ENCODE measurements around the gene RBM18. TPM values are rescaled to one million over a fixed set of nuclear protein-coding genes. Genes with fewer than 3 reads are reported as not detected.

The RBM18 gene
- total and polyA plus RNA-seq, 2 donors (not counting 1 experiment from before 2014, with no cell fraction given) = 9.7 to 12.4 TPM

DNA sequence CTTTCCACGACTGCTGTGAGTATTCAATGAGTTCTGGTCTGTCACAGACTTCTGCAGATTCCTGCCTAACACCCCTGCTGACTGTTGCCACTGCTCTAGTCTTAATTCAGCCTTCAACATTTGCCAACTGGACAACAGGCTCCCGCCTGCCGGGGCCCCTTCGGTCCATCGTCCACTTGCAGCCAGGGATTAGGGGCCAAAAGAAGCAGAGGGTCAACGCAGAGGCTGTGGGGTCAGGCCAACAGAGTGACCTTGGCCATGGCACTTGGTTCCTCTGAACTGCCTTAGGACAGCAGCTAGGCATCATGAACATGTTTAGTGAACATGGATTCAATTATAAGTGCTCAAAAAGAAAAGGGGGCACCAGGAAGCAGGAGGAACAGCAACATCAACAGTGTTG, 76.3 kb downstream of the RBM18 start:
- Mint-ChIP-seq H3K27ac (no peak overlapping the region), H3K27me3 (peaks cover 2% of the 10 kb centered on the region), H3K4me1 (no peaks in the 10 kb centered on the region), H3K9me3 (ENCODE audit: insufficient read depth) (no peaks in the 10 kb centered on the region), H3K4me3 (no peak overlapping the region)
- H3K4me3 ChIP-seq (ENCODE audit: control extremely low read depth in 1 of 5, extremely low read depth in 1 of 5, insufficient read depth in 1 of 5, low read depth in 2 of 5, low read length in 4 of 5) = no peak overlapping the region
- no peak overlapping the region for H3K27ac ChIP-seq (ENCODE audit: low read length in 2 of 2)
- H2AFZ ChIP-seq (ENCODE audit: insufficient read depth, low read depth, low read length, poor library complexity, severe bottlenecking) = no peak overlapping the region
- H3K79me2 ChIP-seq (ENCODE audit: control insufficient read depth, insufficient read depth, low read length) = no peaks in the 10 kb centered on the region
- ChIA-PET CTCF (interaction anchor here (1.0 kb wide), 1 partner anchor 64 kb away, joined by 4 read pairs; no protein-coding TSS in a partner anchor), POLR2A (no interaction called here)
- peaks cover 0 to 4% (median 0%) of the 10 kb centered on the region in 4 experiments for H3K27me3 ChIP-seq (replicated peaks in 1 of 4; ENCODE audit: control extremely low read depth in 1 of 4, control insufficient read depth in 3 of 4, insufficient read depth in 4 of 4, low read length in 3 of 4)
- H3K4me1 ChIP-seq (ENCODE audit: control insufficient read depth in 2 of 2, insufficient read depth in 2 of 2, low read length in 2 of 2) = no peaks in the 10 kb centered on the region
- no peak for DNase-seq
- intact Hi-C loops (cut with micrococcal nuclease) = no loop called here
- WGBS (ENCODE audit: insufficient coverage) = 96% methylated on average over 6 of the region's 6 CpGs
- ATAC-seq (ENCODE audit: low read depth) = no peak
- TF ChIP-seq EZH2 (IDR thresholded peaks at IDR 0.05; ENCODE audit: borderline replicate concordance, insufficient read depth, low read depth, low read length, poor library complexity, severe bottlenecking) = no peak
- TF ChIP-seq, protein P1, sequence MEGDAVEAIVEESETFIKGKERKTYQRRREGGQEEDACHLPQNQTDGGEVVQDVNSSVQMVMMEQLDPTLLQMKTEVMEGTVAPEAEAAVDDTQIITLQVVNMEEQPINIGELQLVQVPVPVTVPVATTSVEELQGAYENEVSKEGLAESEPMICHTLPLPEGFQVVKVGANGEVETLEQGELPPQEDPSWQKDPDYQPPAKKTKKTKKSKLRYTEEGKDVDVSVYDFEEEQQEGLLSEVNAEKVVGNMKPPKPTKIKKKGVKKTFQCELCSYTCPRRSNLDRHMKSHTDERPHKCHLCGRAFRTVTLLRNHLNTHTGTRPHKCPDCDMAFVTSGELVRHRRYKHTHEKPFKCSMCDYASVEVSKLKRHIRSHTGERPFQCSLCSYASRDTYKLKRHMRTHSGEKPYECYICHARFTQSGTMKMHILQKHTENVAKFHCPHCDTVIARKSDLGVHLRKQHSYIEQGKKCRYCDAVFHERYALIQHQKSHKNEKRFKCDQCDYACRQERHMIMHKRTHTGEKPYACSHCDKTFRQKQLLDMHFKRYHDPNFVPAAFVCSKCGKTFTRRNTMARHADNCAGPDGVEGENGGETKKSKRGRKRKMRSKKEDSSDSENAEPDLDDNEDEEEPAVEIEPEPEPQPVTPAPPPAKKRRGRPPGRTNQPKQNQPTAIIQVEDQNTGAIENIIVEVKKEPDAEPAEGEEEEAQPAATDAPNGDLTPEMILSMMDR (IDR thresholded peaks at IDR 0.05) = no peak
- H3K4me2 ChIP-seq (replicated peaks; ENCODE audit: low read depth, low read length, poor library complexity, severe bottlenecking) = no peak overlapping the region
- no peaks in the 10 kb centered on the region for H3K36me3 ChIP-seq (replicated peaks in 1 of 2; ENCODE audit: control extremely low read depth in 1 of 2, control insufficient read depth in 1 of 2, extremely low read depth in 1 of 2, insufficient read depth in 2 of 2, low read length in 1 of 2)
- H4K20me1 ChIP-seq (ENCODE audit: control insufficient read depth, insufficient read depth, low read length, poor library complexity, severe bottlenecking) = no peaks in the 10 kb centered on the region
- no peaks in the 10 kb centered on the region for H3K9me3 ChIP-seq (ENCODE audit: control extremely low read depth in 1 of 3, control insufficient read depth in 2 of 3, insufficient read depth in 1 of 3, low read length in 2 of 3)
- H3K9ac ChIP-seq (ENCODE audit: low read length) = no peak overlapping the region

Other genes with a start within 250 kb of the RBM18 start
- 3.8 and 3.9 TPM in 2 replicates for gene TTLL11, start 171.5 kb downstream of the RBM18 start, total RNA-seq
- 3.5 and 3.6 TPM in 2 replicates for gene TTLL11, start 171.5 kb downstream of the RBM18 start, polyA plus RNA-seq
- gene NDUFA8, start 105.1 kb downstream of the RBM18 start, total RNA-seq = 12.7 and 15.7 TPM in 2 replicates
- gene NDUFA8, start 105.1 kb downstream of the RBM18 start, polyA plus RNA-seq = 10.6 and 11.1 TPM in 2 replicates
- not detected in 2 replicates for gene MORN5, start 104.9 kb downstream of the RBM18 start, total RNA-seq
- gene MORN5, start 104.9 kb downstream of the RBM18 start, polyA plus RNA-seq = not detected in 2 replicates
- not detected in 2 replicates for gene LHX6, start 35.9 kb downstream of the RBM18 start, total RNA-seq
- gene LHX6, start 35.9 kb downstream of the RBM18 start, polyA plus RNA-seq = 0.03 and 0.04 TPM in 2 replicates
- gene MRRF, start within 50 bp of the RBM18 start, total RNA-seq = 44.1 and 44.9 TPM in 2 replicates
- 38.6 TPM in 2 replicates for gene MRRF, start within 50 bp of the RBM18 start, polyA plus RNA-seq
- 9.5 and 10.4 TPM in 2 replicates for gene PTGS1, start 106.2 kb upstream of the RBM18 start, total RNA-seq
- 14.6 and 15.3 TPM in 2 replicates for gene PTGS1, start 106.2 kb upstream of the RBM18 start, polyA plus RNA-seq
- gene OR1J1, start 213.1 kb upstream of the RBM18 start, total RNA-seq = not detected in 2 replicates
- gene OR1J1, start 213.1 kb upstream of the RBM18 start, polyA plus RNA-seq = not detected in 2 replicates
- gene OR1J2, start 246.0 kb upstream of the RBM18 start, total RNA-seq = not detected in 2 replicates
- gene OR1J2, start 246.0 kb upstream of the RBM18 start, polyA plus RNA-seq = not detected in 2 replicates